COLO829 (cell line): ENCODE results near the gene PLEKHA6.
A peak's percentile ranks its signal among the peaks of the same experiment; 100 is the strongest.

Source experiments
- DNase-seq: peaks from one replicate; pipeline ENCODE4 v3.0.0; 2012; ENCODE audit warnings: low spot score

Gene PLEKHA6, protein sequence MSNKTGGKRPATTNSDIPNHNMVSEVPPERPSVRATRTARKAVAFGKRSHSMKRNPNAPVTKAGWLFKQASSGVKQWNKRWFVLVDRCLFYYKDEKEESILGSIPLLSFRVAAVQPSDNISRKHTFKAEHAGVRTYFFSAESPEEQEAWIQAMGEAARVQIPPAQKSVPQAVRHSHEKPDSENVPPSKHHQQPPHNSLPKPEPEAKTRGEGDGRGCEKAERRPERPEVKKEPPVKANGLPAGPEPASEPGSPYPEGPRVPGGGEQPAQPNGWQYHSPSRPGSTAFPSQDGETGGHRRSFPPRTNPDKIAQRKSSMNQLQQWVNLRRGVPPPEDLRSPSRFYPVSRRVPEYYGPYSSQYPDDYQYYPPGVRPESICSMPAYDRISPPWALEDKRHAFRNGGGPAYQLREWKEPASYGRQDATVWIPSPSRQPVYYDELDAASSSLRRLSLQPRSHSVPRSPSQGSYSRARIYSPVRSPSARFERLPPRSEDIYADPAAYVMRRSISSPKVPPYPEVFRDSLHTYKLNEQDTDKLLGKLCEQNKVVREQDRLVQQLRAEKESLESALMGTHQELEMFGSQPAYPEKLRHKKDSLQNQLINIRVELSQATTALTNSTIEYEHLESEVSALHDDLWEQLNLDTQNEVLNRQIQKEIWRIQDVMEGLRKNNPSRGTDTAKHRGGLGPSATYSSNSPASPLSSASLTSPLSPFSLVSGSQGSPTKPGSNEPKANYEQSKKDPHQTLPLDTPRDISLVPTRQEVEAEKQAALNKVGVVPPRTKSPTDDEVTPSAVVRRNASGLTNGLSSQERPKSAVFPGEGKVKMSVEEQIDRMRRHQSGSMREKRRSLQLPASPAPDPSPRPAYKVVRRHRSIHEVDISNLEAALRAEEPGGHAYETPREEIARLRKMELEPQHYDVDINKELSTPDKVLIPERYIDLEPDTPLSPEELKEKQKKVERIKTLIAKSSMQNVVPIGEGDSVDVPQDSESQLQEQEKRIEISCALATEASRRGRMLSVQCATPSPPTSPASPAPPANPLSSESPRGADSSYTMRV

DNA sequence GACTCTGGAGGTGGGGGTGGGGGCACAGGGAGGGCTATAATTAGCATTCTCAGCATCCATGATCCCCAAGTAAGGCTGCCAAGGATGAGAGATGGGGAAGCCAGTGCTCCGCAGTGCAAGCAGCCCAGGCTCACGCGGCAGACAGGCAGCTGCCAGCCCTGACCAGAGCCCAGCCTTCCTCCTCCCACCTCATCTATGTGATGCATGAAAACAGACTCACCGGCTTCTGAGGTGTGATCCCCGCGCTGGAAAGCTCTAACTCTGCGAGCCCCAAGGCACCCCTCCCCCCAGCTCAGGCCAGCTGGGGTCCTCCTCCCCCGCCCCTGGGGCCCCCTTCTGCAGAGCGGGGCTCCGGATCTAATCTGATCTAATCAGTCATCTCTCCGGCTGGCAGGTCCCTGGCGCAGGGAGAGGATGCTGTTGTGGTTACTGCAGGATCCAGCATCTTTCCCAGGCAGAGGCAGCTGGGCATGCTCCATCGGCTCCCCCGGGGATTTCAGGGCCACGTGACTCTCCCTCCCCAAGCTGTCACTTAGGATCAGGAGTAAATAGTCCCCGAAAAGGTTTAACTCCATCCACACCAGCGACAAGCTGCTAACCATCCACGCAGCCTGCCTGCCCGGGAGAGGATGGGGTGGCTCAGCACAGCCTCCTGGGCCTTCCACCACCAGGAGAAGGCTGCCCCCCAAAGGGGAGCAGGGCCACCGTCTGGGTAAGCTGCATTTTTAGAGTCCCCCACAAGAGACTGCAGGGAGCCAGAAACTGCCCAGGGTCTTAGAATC lies at the start of gene PLEKHA6:
PLEKHA6 (minus strand) TSS at position 456 of the 782 bp plus-strand sequence. CDS start 86,202 bp downstream, outside the sequence.
- DNase-seq, result no peak

DNA sequence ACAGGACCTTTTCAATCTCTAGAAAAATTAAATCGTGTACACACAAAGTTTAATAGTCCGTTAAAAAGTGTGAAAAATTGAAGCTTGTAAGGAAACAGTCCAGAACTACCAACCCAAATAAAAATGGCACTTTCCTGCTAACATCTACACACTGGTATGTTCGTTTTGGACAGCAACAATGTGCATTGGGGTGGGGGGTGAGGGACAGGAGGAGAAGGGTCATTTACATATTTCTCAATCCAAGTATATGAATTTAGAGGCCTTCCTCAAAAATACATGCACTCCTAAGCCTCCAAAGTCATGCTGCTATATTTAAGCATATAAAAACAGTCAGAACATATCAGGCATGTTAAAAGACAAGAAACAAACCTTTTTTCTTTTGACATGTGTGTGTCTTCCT lies 49.4 kb upstream of the PLEKHA6 start:
- no peak for DNase-seq

DNA sequence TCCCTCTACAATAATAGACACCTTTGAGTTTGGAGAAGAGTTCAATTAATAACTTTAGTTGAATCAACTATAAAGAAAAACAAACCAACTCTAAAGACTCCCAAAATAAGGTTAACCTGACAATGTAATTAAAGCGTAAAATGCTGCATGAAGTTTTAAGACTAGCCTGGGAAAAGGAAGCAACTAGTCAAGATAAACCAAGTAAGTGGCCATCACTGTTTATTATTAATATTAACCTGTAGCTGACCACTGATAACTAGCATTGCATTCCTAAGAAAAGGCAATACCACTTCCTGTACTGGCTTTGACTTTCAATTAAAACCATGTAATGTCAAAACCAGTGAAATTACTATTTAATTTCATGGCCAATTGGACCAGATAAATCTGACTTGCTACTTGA lies 48.9 kb upstream of the PLEKHA6 start:
- DNase-seq, result no peak

DNA sequence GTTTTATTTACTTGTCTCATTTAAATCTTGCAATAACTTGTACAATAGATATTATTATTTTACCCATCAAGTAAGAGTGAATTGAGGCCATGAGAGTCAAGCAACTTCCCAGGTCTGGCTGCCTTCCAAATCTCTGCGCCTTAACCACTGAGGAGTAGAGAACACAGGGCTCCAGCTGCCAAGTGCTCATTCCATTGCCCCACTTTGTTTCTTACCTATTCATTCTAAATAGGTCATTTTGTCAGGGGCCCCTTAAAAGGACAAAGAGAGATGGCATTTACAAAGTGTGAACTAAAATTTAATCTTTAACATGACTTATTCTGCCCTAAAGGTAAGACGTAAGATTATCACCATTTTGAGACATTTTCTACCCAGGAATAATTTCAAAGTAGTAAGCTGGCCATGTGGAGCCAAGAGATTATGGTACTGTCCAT lies 48.4 kb upstream of the PLEKHA6 start:
- DNase-seq, result peak; percentile 30

DNA sequence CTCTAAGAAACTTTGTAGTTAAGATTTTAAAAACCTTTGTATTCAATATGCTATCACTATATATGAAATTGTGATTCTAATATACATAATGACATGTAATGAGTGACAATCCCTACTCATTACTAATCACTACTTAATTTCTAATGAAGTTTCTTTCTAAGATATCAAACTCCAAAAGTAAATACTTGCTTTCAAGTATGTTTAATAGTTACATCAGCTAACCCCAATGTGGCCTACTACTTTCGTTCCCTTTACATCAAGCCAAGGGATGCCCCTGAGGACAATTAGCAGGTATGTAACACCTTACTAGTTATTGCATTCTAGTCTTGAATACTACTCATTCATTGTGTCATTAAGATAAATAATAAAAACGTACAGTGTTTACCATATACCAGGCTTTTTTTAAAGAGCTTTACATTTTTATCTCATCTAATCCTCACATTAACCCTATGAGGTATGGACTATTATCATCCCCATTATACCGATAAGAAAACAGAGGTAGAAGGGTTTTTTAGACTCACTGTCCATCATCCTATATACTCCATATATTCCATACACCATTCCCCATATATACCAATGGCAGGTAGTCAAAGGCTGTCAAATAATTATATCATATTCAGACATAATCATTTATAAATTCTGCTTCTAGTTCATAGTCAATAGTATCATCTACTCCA lies 47.7 kb upstream of the PLEKHA6 start:
- DNase-seq, result no peak

DNA sequence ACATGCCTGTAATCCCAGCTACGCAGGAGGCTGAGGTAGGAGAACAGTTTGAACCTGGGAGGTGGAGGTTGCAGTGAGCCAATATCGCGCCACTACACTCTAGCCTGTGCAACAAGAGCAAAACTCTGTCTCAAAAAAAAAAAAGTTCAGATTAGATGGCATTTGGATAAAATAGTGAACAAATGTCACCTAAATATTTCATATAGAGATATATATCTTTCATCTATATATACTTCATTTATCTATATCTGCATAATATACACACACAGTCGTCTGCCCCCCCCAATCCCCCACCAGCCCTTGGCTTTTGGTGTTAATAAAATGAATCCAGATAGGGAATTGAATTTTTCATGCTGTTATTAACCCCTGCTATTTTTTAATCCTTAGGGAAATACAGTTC lies 46.9 kb upstream of the PLEKHA6 start:
- DNase-seq, result no peak

DNA sequence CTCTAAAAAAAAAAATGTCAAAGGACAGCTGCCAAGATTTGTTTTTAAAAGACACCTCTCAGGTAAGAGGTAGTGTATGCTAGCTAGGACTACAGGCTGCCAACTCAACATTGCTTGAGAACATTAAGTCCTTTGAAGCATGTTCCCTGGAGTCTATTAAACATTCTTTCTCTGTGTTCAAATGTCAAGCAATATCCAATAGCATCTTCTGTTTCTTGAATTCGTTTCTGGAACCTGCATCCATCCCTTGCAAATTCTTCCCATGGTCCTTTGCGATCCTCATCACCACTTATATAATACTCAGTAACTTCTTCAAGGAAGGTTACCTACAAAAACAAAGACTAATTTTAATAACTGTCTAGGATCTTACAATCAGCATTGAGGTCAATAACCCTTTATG lies 46.3 kb upstream of the PLEKHA6 start:
- no peak for DNase-seq

DNA sequence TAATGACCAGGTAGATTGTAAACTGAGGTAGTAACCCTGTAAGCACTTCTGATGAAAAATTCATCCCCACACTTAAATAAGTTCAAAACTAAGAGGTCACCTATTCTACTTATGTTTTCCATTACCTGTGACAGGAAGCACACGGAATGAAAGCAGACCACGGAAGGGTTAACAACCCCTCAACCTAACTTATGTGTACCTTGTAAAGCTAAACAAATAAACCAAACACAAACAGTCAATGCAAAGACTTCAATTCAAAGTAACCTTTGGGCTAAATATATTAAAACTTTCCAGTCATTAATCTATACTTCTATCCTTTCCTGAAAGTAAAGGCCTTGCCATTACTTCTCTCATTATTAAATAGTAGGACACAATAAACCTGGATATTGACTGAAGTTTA lies 44.9 kb upstream of the PLEKHA6 start:
- DNase-seq, result no peak

DNA sequence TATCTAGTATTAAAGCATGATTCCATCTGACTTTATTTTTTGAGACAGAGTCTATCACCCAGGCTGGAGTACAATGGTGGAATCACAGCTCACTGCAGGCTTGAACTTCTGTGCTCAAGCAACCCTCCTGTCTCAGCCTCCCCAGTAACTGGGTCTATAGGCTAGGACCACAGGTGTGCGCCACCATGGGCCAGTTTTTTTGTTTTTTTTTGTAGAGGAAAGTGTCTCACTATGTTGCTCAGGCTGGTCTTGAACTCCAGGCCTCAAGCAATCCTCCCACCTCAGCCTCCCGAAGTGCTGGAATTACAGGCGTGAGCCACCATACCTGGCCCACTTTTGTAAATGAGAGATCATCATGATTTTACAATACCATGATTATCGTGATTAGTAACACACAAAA lies 42.7 kb upstream of the PLEKHA6 start:
- DNase-seq, result no peak

DNA sequence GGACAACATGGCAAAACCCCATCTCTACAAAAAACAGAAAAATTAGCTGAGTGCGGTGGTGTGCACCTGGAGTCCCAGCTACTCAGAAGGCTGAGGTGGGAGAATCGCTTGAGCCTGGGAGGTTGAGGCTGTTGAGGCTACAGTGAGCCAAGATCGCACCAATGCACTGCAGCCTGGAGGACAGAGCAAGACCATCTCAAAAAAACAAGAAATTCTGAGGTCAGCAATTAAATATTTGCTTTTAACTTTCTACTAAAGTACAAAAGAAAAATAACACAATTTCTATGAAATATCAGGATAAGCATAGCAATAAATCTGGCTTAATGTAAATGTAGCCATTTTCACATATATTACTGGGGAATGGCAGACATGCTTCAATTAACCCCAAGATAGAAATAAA lies 42.0 kb upstream of the PLEKHA6 start:
- DNase-seq, result no peak

DNA sequence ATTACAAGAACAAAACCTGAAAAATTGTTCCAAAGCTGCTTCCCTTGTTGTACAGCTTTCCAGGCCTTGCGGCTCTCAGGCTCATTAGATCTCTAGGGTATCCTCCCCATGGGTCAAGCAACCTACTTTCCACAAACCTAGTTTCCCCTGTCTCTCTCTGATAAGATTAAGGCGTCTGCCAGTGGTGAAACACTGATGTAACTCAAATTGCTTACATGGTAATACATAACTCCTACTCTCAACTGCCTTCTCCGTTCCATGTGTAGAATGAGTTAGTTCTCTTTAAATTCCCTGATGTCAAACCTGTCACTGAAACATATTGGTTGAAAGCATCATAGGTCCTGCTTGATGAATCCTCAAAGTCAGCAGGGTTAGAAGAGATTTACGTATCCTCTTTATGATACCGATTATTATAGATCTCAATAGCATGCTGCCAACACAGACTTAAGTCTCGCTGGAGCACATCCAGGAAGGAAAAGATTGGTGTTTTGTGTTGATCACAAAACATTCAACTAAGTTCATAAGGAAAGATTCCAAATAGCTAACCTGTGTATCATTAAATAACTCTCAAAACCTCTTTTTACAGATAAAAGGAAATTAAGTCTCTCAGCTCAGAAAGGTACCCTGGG lies 41.3 kb upstream of the PLEKHA6 start:
- DNase-seq, result no peak

DNA sequence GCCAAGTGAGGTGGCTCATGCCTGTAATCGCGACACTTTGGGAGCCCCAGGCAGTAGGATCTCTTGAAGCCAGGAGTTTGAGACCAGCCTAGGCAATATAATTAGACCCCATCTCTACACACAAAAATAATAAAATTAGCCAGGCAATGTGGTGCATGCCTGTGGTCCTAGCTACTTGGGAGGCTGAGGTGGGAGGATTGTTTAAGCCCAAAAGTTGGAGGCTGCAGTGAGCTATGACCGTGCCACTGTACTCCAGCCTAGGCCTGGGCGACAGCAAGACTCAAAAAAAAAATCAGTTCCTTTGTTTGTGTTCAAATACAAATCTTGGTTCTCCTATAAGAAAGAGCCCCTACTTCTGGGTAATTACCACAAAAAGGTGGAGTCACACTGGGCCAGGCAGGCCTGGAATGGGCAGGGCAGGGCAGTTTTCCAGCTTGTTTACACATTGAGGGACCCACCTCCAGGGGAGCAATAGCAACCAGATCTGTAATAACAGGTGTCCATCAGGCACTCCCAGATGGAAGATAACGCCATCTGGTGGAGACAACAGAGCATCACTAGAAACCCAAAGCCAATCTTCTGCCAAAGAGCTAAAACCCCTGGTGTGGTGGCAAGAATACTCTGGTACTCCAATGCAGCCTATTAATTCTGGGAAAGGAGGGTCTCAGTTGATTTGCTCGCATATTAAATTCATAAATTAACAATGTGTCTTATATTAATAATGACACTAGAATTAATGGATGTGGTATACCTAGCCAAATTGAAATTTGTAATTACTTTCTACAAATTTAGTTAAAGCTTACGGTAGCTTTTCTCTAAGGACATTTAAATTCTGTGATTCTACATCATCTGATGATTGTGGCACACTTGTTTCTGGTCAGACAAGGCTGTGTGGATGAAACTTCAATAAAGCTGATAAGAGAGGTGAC lies 38.7 kb upstream of the PLEKHA6 start:
- DNase-seq, result peak; percentile 94

DNA sequence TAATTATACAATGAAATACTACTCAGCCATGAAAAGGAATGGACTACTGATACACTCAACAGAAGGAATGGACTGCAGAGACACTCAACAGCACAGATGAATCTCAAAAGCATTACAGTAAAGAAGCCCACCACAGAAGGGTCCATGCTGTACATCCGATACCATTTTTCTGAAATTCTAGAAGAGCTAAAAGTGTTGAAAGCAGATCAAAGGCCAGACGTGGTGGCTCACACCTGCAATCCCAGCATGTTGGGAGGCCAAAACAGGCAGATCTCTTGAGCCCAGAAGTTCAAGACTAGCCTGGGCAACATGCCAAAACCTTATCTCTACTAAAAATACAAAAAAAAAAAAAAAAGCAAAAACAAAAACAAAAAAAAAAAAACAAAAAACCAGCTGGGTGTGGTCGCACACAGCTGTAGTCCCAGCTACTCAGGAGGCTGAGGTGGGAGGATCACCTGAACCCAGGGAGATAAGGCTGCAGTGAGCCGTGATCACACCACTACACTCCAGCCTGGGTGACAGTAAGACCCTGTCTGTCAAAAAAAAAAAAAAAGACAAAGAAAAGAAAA lies 36.4 kb upstream of the PLEKHA6 start:
- no peak for DNase-seq

DNA sequence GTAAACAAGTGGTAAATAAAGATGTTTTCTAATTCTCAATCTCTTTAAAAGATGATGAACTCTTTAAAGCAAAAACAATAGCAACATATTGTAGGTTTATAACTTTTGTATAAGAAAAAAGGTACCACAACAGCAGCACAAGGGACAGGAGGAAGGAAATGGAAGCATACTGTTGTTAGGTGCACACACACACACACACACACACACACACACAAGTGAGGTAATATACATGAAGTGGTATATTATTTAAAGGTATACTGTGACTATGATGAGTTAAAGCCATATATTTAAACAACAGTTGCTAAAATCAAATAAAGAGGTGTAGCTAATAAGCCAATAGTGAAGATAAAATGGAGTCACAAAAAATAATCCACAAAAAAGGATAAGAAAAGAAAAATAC lies 31.9 kb upstream of the PLEKHA6 start:
- no peak for DNase-seq

DNA sequence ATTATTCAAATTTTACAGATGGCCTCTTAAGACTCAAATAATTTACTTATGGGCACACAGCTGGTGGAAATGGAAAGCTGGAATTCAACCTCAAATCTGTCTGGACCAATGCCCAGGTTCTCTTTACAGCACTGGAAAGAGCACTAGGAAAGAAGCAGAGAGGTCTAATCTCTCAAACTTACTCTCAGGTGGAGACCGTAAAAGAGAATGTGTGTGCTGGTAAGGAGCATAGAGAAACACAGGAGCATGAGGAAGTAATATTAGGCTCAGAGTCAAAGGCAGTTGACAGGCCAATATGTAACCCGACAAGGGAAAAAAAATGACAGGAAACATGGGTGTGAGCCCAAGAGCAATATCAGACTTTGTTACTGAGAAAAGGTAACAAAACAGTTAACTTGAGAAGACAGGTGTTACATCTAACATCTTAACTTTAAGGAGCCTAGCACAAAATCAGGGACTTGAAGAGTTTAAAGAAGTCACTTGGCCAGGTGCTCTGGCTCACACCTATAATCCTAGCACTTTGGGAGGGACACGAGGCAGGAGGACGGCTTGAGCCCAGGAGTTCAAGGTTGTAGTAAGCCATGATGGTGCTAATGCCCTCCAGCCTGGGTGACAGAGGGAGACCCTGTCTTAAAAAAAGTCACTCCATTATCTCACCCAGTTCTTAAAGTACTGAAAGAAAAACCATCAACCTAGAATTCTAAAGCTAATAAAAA lies 31.2 kb upstream of the PLEKHA6 start:
- DNase-seq, result no peak

DNA sequence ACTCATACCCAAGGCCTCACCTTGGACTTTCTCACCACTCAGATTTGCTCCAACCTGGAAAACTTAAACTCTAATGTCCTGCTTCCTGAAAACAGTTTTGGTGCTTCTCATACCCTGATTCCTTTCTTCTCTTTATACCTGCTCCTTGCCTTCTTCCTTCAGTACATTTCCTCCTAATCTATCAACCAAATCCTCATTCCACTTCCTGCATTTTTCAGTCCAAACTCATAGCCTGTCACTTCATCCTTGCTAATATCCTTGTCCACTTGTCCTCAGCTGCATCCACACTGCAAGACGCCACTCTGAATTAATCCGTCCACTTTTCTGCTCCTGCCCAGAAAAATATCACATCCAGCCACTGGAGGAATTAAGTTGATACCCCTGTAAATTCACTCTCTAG lies 26.0 kb upstream of the PLEKHA6 start:
- no peak for DNase-seq

DNA sequence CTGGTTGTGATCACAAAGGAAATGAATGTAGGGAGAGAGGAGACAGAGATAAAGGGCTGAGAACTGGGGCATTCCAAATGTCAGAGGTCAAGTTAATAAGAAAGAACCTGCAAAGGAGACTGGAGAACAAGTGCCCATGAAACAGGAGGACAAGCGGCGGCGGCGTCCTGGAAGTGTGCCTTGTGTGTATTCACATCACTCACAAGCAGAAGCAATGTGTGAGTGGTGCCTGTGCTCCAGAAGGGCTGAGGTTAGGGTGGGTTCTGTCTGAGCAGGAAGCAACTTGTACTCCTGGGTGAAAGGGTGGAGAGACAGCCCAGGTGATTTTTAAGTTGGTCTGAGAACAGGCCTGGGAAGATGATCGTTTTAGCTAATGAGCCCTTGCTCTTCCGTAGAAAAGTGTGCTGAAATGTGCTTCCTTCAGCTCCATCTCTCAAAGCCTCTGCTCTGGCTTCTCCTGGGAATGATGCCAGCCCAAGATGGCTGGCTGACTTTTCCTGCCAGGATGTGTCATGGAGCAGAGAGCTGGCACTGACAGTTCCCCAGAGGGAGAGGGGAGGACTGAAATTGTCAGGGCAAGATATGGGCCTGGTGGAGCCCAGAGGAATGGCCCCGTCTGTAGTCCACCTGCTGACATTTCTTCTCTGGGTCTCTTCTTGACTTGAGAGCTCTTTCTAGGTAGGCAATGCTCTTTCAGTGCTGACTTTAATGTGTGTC lies 25.1 kb upstream of the PLEKHA6 start:
- peak; percentile 30 for DNase-seq
